Islet of Langerhans (tissue), 1 donor: ENCODE measurements around the gene SDK1.

Experiments used
- FAIRE-seq: peaks from one replicate; lab custom pipeline; 2011; peaks lifted over from hg19 to GRCh38; lab: Jason Lieb, UNC

Gene SDK1

GRCh38 chr7:3821488-3821887 is 520.4 kb downstream of the SDK1 start:
- FAIRE-seq = no peak

DNA sequence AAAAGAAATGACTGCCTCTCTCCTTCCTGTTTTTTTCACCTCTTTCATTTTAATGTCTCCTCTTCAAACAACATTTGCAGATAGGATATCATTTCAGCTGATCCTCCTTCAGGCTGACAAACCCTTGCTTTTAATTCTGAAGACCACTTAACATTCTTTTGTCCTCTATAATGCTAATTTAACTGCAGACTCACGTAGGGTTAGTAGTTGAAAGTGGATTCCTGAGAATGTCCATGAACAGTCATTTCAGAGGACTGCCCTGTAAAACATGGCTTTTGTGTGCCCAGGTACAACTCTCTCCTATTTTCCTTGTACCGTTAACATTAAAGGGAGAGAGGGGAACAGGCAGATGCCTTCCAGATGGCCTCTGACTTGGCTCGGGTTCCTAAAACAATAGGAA is 524.4 kb downstream of the SDK1 start:
- FAIRE-seq = no peak

DNA sequence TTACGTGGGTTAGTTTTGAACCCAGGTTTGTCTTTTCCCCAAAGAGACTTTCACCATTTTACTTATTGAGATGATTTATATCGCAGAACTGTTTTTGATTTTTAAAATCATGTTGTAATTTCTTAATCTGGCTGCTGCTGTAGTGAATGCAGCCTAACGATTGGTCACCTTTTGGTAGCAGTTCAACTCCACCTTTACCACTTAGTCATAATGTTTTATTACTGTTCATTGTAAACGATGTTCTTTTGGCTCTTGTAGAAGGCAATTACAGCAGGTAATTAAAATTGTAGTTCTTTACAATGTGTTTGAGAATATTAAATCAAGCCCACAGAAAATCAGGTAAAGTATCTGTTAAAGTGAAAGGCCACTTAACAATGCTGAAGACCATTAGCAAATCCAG is 531.1 kb downstream of the SDK1 start:
- no peak for FAIRE-seq

DNA sequence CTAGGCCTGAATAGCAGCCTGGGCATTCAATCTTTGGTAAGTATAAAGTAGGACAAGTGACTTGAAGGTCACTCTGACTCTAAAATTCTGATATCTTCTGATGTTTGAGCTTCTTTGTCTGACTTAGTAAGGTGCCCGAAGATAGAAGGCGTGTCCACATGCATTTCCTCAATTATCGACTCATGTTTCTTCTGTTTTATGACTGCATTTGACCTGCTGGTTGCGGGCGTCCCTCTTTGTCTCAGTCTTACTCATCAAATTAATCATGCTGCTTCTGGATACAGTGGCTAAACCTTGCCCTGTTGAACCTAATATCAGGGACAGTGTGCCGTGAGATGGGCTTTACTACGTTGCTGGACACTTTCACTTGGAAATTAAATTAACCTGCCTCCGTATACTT is 534.1 kb downstream of the SDK1 start:
- no peak for FAIRE-seq

DNA sequence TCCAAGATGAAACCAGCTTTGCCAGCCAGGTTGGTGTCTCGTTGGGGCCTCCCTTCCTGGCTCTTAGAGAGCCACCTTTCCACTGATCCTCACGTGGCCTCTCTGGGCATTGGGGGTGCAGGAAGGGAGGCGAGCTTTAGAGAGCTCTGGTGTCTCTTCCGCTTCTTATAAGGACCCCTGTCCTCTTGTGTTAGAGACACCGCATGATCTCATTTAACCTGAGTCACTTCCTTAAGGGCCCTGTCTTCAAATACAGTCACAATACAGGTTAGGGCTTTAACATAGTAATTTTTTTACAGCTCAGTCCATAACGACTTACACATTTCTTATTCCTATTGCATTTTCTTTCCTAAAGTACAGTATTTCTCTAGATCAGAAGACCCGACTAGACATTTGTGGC is 535.8 kb downstream of the SDK1 start:
- no peak for FAIRE-seq

DNA sequence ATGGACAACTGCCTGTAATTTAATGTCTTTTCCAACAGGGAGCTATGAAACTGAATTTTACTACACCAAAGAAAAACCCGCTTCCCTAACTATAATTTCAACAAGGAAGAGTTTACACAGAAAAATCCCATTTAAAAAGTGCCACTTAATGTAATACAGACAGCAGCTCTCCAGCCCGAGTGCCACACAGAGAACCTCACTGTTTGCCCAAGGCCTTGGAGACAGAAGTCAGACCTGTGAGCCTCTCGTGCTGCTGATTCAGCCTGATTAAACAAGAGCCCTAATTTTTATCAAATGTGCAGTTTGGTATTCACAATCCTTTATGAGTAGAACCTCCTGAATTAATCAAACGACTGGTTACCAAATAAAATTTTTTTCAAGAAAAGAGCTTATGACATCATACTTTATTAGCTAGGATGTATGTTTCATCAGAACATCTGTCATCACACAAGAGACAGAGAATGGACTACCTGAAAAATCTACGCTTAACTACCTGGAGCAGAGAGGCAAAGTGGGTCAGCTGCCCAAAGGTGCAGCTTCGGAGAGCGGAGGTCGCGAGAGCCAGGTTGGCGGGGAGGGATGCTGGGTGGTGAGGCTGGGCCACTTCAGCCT is 543.6 kb downstream of the SDK1 start:
- no peak for FAIRE-seq

DNA sequence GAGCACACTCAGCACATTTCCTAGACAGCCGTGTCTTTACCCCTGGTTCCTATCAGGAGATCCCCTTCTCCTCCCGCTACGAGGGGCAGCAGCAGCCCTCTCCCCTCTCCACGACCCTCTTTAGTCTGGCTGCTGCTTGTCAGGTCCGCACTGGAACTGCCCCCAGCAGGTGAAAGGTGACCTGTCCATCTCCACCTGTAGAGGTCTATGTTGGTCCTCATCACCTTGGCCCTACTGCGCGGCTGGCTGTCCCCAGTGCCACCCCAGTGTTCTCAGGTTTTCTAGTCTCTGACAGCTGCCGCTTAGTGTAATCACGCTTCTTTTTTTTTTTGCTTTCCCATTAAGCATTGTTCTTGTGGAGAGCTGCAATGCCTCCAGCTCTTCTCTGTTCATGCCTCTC is 545.7 kb downstream of the SDK1 start:
- no peak for FAIRE-seq

GRCh38 chr7:3847336-3847735 is 546.3 kb downstream of the SDK1 start:
- no peak for FAIRE-seq

- FAIRE-seq = no peak
Observed at GRCh38 chr7:3859431-3859830, 558.4 kb downstream of the SDK1 start.

DNA sequence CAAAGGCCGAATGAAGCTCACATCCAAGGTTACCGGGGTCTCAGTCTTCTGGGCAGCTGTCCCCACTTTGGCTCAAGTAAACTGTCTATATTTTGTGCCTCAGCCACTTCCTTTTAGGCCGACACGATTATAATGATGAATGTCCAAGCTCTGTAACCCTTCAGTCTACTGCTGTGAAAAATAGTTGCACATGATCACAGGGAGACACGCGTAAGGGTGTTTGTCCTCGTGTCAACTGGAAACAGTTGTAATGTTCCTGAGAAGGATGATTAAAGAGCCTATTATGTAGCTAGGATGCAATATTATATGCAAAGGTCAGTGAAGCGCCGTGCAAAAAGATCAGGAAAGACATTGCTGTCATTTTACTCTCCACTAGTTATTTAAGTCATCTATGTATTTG is 559.9 kb downstream of the SDK1 start:
- no peak for FAIRE-seq

GRCh38 chr7:3861386-3861785 is 560.3 kb downstream of the SDK1 start:
- FAIRE-seq = no peak

DNA sequence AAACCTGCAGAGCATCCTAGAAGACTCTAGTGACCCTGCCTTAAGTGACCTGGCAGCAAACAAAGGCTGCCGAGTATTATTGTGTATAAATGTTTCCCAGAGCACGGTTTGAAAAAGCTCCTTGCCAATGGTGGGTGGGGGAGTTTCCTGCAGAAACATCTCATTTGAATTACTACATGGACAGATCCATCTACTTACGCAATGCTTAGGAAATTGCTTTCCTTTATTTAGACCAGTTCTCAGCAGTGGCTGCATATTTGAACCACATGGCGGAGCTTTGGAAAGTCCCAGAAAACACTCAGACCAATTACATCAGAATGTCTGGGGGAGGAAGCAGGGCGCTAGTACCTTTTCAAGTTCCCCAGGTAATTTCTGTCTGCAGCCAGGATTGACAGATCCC is 560.9 kb downstream of the SDK1 start:
- no peak for FAIRE-seq

DNA sequence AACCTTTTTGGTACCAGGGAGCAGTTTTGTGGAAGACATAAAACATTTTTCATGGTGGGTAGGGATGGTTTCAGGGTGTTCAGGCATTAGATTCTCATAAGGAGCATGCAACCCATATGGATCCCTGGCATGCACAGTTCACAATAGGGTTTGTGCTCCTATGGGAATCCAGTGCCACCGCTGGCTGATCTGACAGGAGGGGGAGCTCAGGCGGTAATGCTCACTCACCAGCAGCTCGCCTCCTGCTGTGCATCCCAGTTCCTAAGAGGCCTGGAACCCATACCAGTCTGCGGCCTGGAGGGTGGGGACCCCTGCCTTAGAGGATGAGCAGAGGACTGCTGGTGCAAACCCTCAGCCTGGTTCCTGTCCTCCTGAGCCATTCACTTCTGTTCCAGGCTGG is 561.7 kb downstream of the SDK1 start:
- no peak for FAIRE-seq

GRCh38 chr7:3866277-3866676 is 565.2 kb downstream of the SDK1 start:
- no peak for FAIRE-seq

- no peak for FAIRE-seq
Observed at GRCh38 chr7:3867863-3868262, 566.8 kb downstream of the SDK1 start.

DNA sequence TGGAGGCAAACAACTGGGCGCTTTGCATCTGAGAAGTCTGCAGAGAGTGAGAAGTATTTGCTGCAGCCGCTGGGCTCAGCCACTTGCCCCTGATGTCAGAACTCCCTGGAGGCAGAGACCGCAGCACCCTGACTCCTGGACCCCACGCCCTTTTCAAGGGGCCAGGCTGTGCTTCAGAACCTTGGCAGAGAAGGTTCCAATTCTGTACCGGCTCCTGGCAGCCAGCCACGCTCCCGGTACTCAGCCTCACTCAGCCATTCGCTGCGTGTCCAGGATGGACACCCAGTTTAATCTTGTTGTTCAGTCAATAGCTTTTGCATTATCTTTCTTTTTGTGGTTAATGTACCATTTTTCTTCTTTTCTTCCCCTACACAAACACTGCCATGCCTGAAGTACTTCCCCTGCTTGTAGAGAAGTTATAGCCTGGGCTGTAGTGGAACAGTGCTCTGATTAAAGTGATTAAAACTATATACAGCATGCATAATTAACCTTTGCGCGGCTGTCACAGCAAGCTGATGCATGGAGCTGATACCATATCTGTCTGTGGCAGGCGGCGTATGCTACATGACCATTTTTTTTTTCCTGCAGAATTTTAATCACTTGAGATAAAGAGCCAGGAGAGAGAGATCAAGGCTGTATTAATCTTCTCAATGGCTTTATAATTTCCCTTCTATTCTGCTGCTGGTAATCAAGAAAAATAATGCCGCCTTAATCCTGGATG is 578.5 kb downstream of the SDK1 start:
- FAIRE-seq = no peak

DNA sequence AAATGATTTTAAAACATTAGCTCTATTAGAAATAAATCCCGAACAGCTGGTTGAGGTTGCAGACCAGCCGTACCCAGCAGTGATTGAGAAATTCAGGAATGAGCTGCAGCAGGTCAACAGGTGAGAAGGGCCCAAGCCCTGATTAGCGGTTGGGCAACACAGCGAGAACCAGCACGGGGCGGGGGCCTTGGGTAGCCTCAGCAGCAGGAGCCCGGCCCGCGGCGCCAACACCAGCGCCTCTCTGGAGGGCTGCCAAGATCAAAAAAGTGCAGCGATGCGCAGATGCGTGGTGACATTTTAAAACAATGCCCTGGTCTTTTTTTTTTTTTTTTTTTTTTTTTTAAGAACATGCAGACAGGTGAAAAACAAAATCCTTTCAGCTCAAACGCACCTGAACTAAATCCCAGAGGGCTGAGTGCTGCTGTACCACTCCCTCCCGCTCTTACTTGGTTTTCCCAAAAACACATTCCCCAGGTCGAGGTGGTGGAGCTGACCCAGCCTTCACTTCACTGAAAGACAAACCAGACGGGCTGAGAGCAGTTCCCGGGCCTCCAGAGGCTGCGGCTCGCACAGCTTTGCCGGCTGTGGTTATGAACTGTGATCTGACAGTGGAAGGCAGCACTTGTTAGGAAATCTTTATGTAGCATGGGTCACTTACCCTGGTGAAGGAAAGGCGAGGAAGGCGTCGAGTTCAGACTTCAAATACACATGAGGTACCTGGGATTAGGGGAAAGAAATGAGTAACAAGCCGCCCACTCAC is 579.4 kb downstream of the SDK1 start:
- FAIRE-seq = no peak

GRCh38 chr7:3882782-3883181 is 581.7 kb downstream of the SDK1 start:
- peak; percentile 99 for FAIRE-seq

- FAIRE-seq = no peak
Observed at GRCh38 chr7:3884543-3884942, 583.5 kb downstream of the SDK1 start.

DNA sequence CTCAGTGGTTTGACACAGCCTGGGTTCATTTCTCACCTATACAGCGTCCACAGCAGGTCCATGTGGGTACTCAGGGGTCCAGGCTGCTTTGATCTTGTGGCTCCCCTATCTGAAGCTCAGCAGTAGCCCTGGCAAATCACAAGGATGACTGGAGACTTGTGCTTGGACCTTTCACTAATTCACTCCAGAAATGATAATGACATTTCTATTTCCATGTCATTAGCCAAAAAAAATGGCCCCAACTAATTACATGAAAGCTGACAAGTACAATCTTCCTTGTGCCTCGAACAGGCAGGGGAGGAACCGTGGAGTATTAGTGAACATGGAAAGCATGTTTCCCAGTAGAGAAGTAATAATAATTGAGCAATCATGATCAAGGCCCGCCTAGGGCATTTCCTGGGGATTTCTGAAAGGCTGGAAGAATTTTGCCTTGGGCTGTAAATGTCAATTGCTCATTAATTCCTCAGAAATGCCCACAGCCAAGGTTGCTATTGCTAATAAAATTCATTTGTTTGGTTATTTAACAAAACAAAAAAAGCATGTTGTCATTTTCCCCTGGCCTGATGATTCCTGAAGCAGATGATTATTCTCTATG is 586.1 kb downstream of the SDK1 start:
- FAIRE-seq = no peak

GRCh38 chr7:3888096-3888495 is 587.0 kb downstream of the SDK1 start:
- FAIRE-seq = no peak

DNA sequence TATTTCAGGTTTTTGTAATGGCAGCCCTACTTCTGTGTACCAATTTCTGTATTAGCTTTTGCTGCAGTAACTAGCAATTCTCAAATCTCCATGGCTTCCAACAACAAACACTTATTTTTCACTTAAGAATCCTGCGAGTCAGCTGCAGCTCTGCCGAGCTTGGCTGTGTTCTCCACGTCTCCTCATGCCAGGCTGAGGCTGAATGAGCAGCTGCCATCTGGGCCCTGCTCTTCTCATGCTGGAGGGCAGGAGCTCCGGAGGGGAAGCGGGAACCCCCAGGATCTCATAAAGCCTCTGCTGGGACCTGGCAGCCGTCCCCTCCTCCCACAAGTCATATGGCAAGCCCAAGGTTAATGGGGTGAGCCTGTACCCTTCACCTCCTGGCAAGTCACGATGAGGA is 591.1 kb downstream of the SDK1 start:
- FAIRE-seq = peak; percentile 92

- FAIRE-seq = no peak
Observed at GRCh38 chr7:3892686-3893085, 591.6 kb downstream of the SDK1 start.
